DOHH2 (cell line): ENCODE measurements around the gene SPATA13.
"Not testable (repeated sequence)": the region's sequence is repeated elsewhere in the genome, so short reads cannot be mapped to it uniquely, and the experiment has no call there.

ENCODE experiments used
- H3F3A ChIP-seq: fragments of 200-600 bp; sonication (generic), shearing (Covaris generic); 2 replicates; pipeline ENCODE4 v1.6.0; 2016; ENCODE audit warnings: antibody characterized with exemption, mild to moderate bottlenecking; ENCODE audit not compliant: control insufficient read depth, insufficient read depth
- H3K27ac ChIP-seq: fragments of 200-600 bp; sonication (generic); 2 replicates; pipeline ENCODE4 v1.5.1; 2014; ENCODE audit warnings: low read depth, mild to moderate bottlenecking, low read length, moderate library complexity
- H3K27me3 ChIP-seq: fragments of 200-600 bp; sonication (generic); 2 replicates; pipeline ENCODE4 v1.6.1; 2014; ENCODE audit warnings: mild to moderate bottlenecking, low read length, mixed read lengths; ENCODE audit not compliant: control insufficient read depth
- H3K36me3 ChIP-seq: fragments of 200-600 bp; sonication (generic); 2 replicates; pipeline ENCODE4 v1.6.1; 2014; ENCODE audit warnings: mild to moderate bottlenecking, low read length, moderate library complexity, mixed read lengths; ENCODE audit not compliant: control insufficient read depth
- H3K4me1 ChIP-seq: fragments of 200-600 bp; sonication (generic); 2 replicates; pipeline ENCODE4 v1.6.1; 2014; ENCODE audit warnings: mild to moderate bottlenecking, low read length, mixed read lengths; ENCODE audit not compliant: control insufficient read depth
- H3K4me2 ChIP-seq: fragments of 200-600 bp; sonication (generic); 2 replicates; pipeline ENCODE4 v1.6.0; 2014; ENCODE audit warnings: mild to moderate bottlenecking, low read length, moderate library complexity
- H3K4me3 ChIP-seq: fragments of 200-600 bp; sonication (generic); 2 replicates; pipeline ENCODE4 v1.5.1; 2014; ENCODE audit warnings: mild to moderate bottlenecking, low read length, mixed read lengths
- H3K79me2 ChIP-seq: fragments of 200-600 bp; sonication (generic); 2 replicates; pipeline ENCODE4 v1.6.1; 2014; ENCODE audit warnings: mild to moderate bottlenecking, low read length, mixed read lengths; ENCODE audit not compliant: control insufficient read depth
- H3K9me2 ChIP-seq: fragments of 200-600 bp; sonication (generic); replicated peaks from 2 replicates; pipeline ENCODE4 v1.6.1; 2014; ENCODE audit warnings: mild to moderate bottlenecking, low read length, mixed read lengths; ENCODE audit not compliant: control insufficient read depth
- H3K9me3 ChIP-seq: fragments of 200-600 bp; sonication (generic); 2 replicates; pipeline ENCODE4 v1.6.1; 2014; ENCODE audit warnings: antibody characterized with exemption, low read length, mixed read lengths; ENCODE audit not compliant: control insufficient read depth, insufficient read depth
- H4K20me1 ChIP-seq: fragments of 200-600 bp; sonication (generic); 2 replicates; pipeline ENCODE4 v1.6.0; 2014; ENCODE audit warnings: low read depth, mild to moderate bottlenecking, antibody characterized with exemption, low read length, moderate library complexity; ENCODE audit not compliant: control insufficient read depth, insufficient read depth
- EZH2phosphoT487 ChIP-seq: fragments of 200-600 bp; sonication (generic); IDR thresholded peaks from 2 replicates; pipeline ENCODE4 v1.6.1; 2017; ENCODE audit warnings: borderline replicate concordance, mild to moderate bottlenecking, antibody characterized with exemption, low read length, moderate library complexity, mixed read lengths
- TF ChIP-seq, protein P1 (sequence below): fragments of 200-600 bp; sonication (generic); IDR thresholded peaks from one replicate; pipeline ENCODE4 v1.5.1; 2014; ENCODE audit warnings: antibody characterized with exemption, mild to moderate bottlenecking, low read depth, low read length; ENCODE audit not compliant: poor library complexity, severe bottlenecking

SPATA13 gene

DNA sequence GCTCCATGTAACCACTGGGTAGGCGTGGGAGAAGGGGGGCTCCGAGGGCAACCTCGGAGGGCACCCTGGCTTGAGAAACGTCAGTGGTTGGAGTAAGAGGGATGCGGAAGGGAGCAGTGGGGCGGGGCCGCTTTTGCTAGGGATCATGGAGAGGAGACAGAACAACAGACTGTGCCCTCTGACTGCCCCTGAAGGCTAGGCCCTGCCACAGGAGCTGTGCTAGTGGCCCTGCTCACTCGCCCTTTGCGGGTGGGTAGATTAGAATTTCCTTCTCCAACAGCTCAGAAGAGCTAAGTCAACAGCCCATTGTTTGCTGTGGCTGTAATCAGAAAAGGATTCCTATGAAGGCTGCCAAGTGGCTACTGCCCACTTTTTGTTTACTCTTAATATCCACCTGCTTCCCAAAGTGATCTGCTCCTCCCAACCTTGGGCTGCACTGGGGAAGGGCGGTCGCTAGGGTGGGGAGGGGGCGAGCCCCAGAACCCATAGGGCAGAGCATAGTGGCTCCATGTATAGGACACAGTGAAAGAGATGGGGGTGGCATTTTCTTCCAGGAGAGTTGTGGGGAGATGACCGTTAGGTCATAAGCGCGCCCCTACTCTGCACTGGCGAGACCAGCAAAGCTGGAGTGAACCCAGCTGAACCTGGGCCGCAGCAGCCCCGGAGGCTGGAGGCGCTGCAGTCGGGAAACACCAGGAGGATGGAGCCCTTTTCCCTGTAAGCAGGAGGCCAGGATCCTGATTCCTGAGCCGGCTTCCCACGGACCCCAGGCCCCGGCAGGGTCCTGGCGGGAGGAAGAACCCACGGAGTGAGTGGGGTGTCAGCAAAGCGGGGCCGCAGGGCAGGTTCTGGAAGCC is 146.9 kb downstream of the SPATA13 start:
- H3K27ac ChIP-seq: no peak overlapping the region
- H3K4me2 ChIP-seq: no peak overlapping the region
- no peaks in the 10 kb centered on the region for H3K36me3 ChIP-seq
- no peaks in the 10 kb centered on the region for H3K79me2 ChIP-seq
- H3K9me3 ChIP-seq: no peaks in the 10 kb centered on the region
- no peaks in the 10 kb centered on the region for H3K4me1 ChIP-seq
- H3K4me3 ChIP-seq: no peak overlapping the region
- no peak for TF ChIP-seq EZH2phosphoT487
- TF ChIP-seq, protein P1, sequence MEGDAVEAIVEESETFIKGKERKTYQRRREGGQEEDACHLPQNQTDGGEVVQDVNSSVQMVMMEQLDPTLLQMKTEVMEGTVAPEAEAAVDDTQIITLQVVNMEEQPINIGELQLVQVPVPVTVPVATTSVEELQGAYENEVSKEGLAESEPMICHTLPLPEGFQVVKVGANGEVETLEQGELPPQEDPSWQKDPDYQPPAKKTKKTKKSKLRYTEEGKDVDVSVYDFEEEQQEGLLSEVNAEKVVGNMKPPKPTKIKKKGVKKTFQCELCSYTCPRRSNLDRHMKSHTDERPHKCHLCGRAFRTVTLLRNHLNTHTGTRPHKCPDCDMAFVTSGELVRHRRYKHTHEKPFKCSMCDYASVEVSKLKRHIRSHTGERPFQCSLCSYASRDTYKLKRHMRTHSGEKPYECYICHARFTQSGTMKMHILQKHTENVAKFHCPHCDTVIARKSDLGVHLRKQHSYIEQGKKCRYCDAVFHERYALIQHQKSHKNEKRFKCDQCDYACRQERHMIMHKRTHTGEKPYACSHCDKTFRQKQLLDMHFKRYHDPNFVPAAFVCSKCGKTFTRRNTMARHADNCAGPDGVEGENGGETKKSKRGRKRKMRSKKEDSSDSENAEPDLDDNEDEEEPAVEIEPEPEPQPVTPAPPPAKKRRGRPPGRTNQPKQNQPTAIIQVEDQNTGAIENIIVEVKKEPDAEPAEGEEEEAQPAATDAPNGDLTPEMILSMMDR: no peak
- H3K9me2 ChIP-seq: no peaks in the 10 kb centered on the region
- no peaks in the 10 kb centered on the region for H4K20me1 ChIP-seq
- no peaks in the 10 kb centered on the region for H3F3A ChIP-seq
- H3K27me3 ChIP-seq: no peaks in the 10 kb centered on the region

DNA sequence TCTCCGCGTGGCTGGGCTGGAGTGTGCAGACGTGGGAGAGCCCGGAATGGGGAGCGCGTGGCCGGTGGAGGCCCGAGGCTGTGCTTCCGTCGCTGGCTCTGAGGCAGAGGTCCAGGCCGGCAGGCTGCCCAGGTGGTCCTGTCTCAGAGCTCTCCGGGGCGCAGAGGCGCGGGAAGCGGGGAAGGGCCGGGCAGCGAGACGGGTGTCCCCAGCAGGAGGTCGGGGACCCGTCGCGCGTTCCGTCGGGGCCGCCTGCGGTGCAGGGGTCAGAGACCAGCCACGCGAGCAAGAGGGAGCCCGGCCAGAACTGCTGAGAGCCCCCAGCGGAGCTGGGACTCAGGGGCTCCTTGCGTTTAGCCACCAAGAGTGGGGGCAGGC is 147.5 kb downstream of the SPATA13 start:
- no peak overlapping the region for H3K4me2 ChIP-seq
- H3F3A ChIP-seq: no peaks in the 10 kb centered on the region
- TF ChIP-seq, protein P1: no peak
- no peak for TF ChIP-seq EZH2phosphoT487
- H4K20me1 ChIP-seq: no peaks in the 10 kb centered on the region
- no peak overlapping the region for H3K4me3 ChIP-seq
- no peaks in the 10 kb centered on the region for H3K27me3 ChIP-seq
- no peaks in the 10 kb centered on the region for H3K4me1 ChIP-seq
- no peak overlapping the region for H3K27ac ChIP-seq
- H3K79me2 ChIP-seq: no peaks in the 10 kb centered on the region
- no peaks in the 10 kb centered on the region for H3K9me3 ChIP-seq
- H3K9me2 ChIP-seq: no peaks in the 10 kb centered on the region
- no peaks in the 10 kb centered on the region for H3K36me3 ChIP-seq

DNA sequence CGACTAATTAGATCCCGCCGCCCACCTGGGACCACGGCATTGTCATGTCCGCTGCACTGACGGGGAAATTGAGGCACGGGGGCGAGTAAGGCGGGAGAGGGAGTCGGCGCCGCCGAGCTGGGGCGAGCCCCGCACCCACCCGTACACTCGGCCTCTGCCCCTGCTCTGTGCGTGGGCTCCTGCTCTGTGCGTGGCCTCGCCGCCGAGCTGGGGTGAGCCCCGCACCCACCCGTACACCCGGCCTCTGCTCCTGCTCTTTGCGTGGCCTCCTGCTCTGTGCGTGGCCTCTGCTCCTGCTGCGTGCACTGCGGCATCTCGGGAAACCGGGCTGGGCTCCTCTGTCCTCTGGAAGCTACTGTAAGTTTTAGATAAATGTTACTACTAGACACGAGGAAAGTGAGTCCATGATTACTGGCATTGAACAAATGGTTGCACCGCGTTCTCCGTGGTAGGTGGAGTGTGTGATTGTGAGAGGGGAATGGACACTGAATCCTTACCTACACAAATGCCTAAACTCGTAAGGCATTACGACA is 148.0 kb downstream of the SPATA13 start:
- Histone ChIP-seq H3F3A (no peaks in the 10 kb centered on the region), H3K4me1 (no peaks in the 10 kb centered on the region), H3K9me2 (no peaks in the 10 kb centered on the region), H3K27me3 (no peaks in the 10 kb centered on the region), H3K9me3 (no peaks in the 10 kb centered on the region), H3K79me2 (no peaks in the 10 kb centered on the region), H3K36me3 (no peaks in the 10 kb centered on the region), H4K20me1 (no peaks in the 10 kb centered on the region), H3K27ac (no peak overlapping the region), H3K4me3 (no peak overlapping the region), H3K4me2 (no peak overlapping the region)
- TF ChIP-seq EZH2phosphoT487: no peak
- TF ChIP-seq, protein P1: no peak

DNA sequence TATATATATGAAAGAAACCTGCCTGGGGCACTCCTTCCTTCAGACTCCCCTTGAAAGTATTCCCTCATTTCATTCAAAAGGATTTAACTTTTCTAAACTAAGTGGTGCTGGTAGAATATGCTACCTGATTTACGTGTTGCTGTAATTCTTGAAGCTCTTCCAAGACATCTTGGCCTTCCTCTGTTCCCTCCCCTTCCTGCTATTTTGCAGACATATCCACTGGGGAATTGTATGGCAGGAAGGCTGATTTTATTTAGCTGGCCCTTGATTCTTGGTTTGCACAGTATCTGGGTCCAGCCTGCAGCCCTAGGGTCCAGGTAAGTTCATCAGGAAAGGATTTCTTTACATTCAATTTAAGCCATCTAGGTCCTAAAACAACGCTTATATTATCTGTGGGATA is 148.8 kb downstream of the SPATA13 start, which contains the start of gene C1QTNF9:
TSS of gene C1QTNF9 (plus strand) at position 281 of the 400 bp plus-strand sequence. CDS start 6,424 bp downstream, outside the sequence.
- H3K79me2 ChIP-seq, H3K4me2 ChIP-seq, H3K4me3 ChIP-seq, H3K9me2 ChIP-seq, H3K36me3 ChIP-seq, H3K4me1 ChIP-seq, H3K9me3 ChIP-seq, H4K20me1 ChIP-seq, H3K27me3 ChIP-seq, H3F3A ChIP-seq, H3K27ac ChIP-seq: not testable (repeated sequence)
